CD4-positive, alpha-beta memory T cell (primary cell): ENCODE measurements around the gene CLPSL1. TPM values are rescaled to one million over a fixed set of nuclear protein-coding genes. Genes with fewer than 3 reads are reported as not detected.

Source experiments
- CTCF ChIA-PET: fragments of 350-600 bp; sonication (Branson Sonifier 250); formaldehyde crosslinking; loops from one replicate; lab custom pipeline; 2021; ENCODE audit warnings: inconsistent platforms; ENCODE audit not compliant: partially characterized antibody; lab: Charles Lee
- POLR2A ChIA-PET: fragments of 350-600 bp; sonication (Branson Sonifier 250); formaldehyde crosslinking; loops from one replicate; lab custom pipeline; 2021; ENCODE audit not compliant: partially characterized antibody; lab: Charles Lee
- DNase-seq, 5 donors: peaks; one replicate each; pipeline versions ENCODE4 v3.0.0 to v3.0.0-alpha.2; 2020 to 2022; ENCODE audit warnings: mixed read lengths in 1 of 5
- H3K27ac ChIP-seq: one replicate; pipeline ENCODE4 v1.7.0; 2013; ENCODE audit warnings: low read depth, low read length
- H3K27me3 ChIP-seq: 2 replicates; pipeline ENCODE4 v1.7.0; 2013; ENCODE audit warnings: mild to moderate bottlenecking, low read length, moderate library complexity; ENCODE audit not compliant: insufficient read depth
- H3K36me3 ChIP-seq: 2 replicates; pipeline ENCODE4 v1.7.0; 2013; ENCODE audit warnings: mild to moderate bottlenecking, low read length, moderate library complexity; ENCODE audit not compliant: insufficient read depth
- H3K4me1 ChIP-seq: 2 replicates; pipeline ENCODE4 v1.7.0; 2013; ENCODE audit warnings: mild to moderate bottlenecking, low read length, moderate library complexity; ENCODE audit not compliant: insufficient read depth
- H3K4me3 ChIP-seq, 2 donors: one replicate each; pipeline ENCODE4 v1.7.0; 2013; ENCODE audit warnings: low read length in 2 of 2, mild to moderate bottlenecking in 1 of 2
- H3K9me3 ChIP-seq, 2 donors: one replicate each; pipeline ENCODE4 v1.7.0; 2013; ENCODE audit warnings: low read length in 2 of 2, control low read depth in 1 of 2; ENCODE audit not compliant: control insufficient read depth in 1 of 2
- H3K27ac Mint-ChIP-seq, 7 donors: one replicate each; pipeline ENCODE4 v1.8.0; 2020 to 2021; ENCODE audit warnings: mixed read lengths in 7 of 7, mild to moderate bottlenecking in 6 of 7, inconsistent platforms in 3 of 7, moderate library complexity in 3 of 7
- H3K27me3 Mint-ChIP-seq, 2 donors: one replicate each; pipeline ENCODE4 v1.8.0; 2020 to 2021; ENCODE audit warnings: mixed read lengths in 2 of 2
- H3K36me3 Mint-ChIP-seq, 2 donors: one replicate each; pipeline ENCODE4 v1.8.0; 2020 to 2021; ENCODE audit warnings: mixed read lengths in 2 of 2, inconsistent platforms in 1 of 2, mild to moderate bottlenecking in 1 of 2
- H3K4me1 Mint-ChIP-seq, 4 donors: one replicate each; pipeline ENCODE4 v1.8.0; 2020 to 2021; ENCODE audit warnings: mixed read lengths in 4 of 4, mild to moderate bottlenecking in 1 of 4
- H3K4me3 Mint-ChIP-seq, 8 donors: one replicate each; pipeline ENCODE4 v1.8.0; 2020 to 2021; ENCODE audit warnings: mixed read lengths in 8 of 8, mild to moderate bottlenecking in 7 of 8, moderate library complexity in 6 of 8, inconsistent platforms in 3 of 8
- H3K9me3 Mint-ChIP-seq, 8 donors: one replicate each; pipeline ENCODE4 v1.8.0; 2020 to 2021; ENCODE audit warnings: mixed read lengths in 8 of 8, mild to moderate bottlenecking in 5 of 8, inconsistent platforms in 3 of 8, moderate library complexity in 1 of 8
- intact Hi-C: fragments of 100-400 bp; cut with micrococcal nuclease; formaldehyde crosslinking; loops from one replicate; pipeline ENCODE4 v1.15.1; 2023
- polyA plus RNA-seq, 2 donors: library from polyadenylated mRNA; unstranded; fragments of 300-500 nt; fragmentation: Illumina TruSeq; gene quantifications; one replicate each; pipeline ENCODE4 v1.2.3, GENCODE V29; 2021
- total RNA-seq, 2 experiments: library from RNA; stranded (reverse); gene quantifications; one replicate each; pipeline ENCODE4 v1.2.3, GENCODE V29; 2021

CLPSL1 gene
- total and polyA plus RNA-seq, 4 experiments from 2014 or later = not detected

DNA sequence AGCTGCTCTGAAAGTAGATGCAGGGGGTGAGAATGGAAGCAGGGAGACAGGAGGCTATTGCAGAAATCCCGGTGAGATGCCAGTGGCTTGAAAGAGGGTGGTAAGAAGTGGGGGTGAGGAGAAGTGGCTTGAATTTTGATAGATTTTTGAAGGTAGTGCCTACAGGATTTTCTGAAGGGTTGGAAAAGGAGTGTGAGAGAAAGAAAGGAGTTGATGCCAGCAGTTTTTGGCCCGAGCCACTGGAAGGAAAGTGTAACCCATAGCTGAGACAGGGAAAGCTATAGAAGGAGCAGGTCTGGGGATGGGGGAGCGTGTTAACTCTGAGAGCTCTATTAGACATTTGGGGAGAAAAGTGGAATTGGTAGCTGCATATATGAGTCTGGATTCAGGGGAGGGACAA lies 34.3 kb upstream of the CLPSL1 start:
- DNase-seq = no peak
- intact Hi-C loops = no loop called here
- H3K36me3 ChIP-seq = no peaks in the 10 kb centered on the region
- H3K9me3 ChIP-seq = no peaks in the 10 kb centered on the region
- no peaks in the 10 kb centered on the region for H3K36me3 Mint-ChIP-seq
- no peak overlapping the region for H3K27ac ChIP-seq
- no peak overlapping the region for H3K4me3 Mint-ChIP-seq
- no peaks in the 10 kb centered on the region for H3K4me1 ChIP-seq
- H3K27me3 Mint-ChIP-seq = no peaks in the 10 kb centered on the region
- H3K27me3 ChIP-seq = no peaks in the 10 kb centered on the region
- ChIA-PET POLR2A (no interaction called here), CTCF (interaction anchor here (0.8 kb wide), 1 partner anchor 10 kb away, joined by 3 read pairs; no protein-coding TSS in a partner anchor)
- H3K4me1 Mint-ChIP-seq = no peaks in the 10 kb centered on the region
- no peak overlapping the region for H3K4me3 ChIP-seq
- peaks cover 0 to 14% (median 6%) of the 10 kb centered on the region in 8 donors for H3K9me3 Mint-ChIP-seq
- H3K27ac Mint-ChIP-seq = peak overlapping the region in 1 of 7 donors; percentile 47

DNA sequence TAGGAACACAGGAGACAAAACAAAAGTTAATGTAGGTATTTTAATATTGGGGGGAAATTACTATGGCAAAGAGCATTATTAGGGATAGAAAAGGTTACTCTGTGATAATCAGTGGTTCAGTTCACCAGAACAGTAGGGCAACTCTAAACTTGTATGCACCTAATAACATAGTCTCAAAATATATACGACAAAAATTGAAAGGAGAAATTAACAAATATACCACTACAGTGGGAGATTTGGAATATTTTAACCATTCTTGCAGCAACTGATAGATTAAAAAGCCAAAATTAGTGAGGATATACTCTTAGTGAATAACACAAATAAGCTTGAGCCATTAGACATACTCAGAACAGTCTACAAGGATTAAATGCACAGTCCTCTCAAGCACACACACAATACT lies 32.9 kb upstream of the CLPSL1 start:
- Mint-ChIP-seq H3K27me3 (peaks cover 0 to 2% of the 10 kb centered on the region in 2 donors), H3K4me3 (no peak overlapping the region)

GRCh38 chr6:35750557-35750956 lies 30.3 kb upstream of the CLPSL1 start:
- Mint-ChIP-seq H3K27me3 (peaks cover 0 to 2% of the 10 kb centered on the region in 2 donors), H3K36me3 (no peaks in the 10 kb centered on the region), H3K27ac (no peak overlapping the region), H3K4me1 (no peaks in the 10 kb centered on the region), H3K9me3 (peaks cover 0 to 14% (median 6%) of the 10 kb centered on the region in 8 donors), H3K4me3 (no peak overlapping the region)
- Histone ChIP-seq H3K36me3 (no peaks in the 10 kb centered on the region), H3K4me1 (no peaks in the 10 kb centered on the region), H3K27me3 (no peaks in the 10 kb centered on the region), H3K4me3 (no peak overlapping the region), H3K9me3 (no peaks in the 10 kb centered on the region), H3K27ac (no peak overlapping the region)
- no peak for DNase-seq
- POLR2A ChIA-PET = no interaction called here
- intact Hi-C loops = no loop called here
- CTCF ChIA-PET = interaction anchor here (1.0 kb wide), 1 partner anchor 228 kb away, joined by 3 read pairs; no protein-coding TSS in a partner anchor

More for the DNA sequence above, 32.9 kb upstream of the CLPSL1 start:
- Histone ChIP-seq H3K9me3 (no peaks in the 10 kb centered on the region), H3K27me3 (no peaks in the 10 kb centered on the region), H3K4me1 (no peaks in the 10 kb centered on the region), H3K4me3 (no peak overlapping the region), H3K36me3 (no peaks in the 10 kb centered on the region), H3K27ac (no peak overlapping the region)
- no peaks in the 10 kb centered on the region for H3K4me1 Mint-ChIP-seq
- no peak for DNase-seq
- H3K9me3 Mint-ChIP-seq = peaks cover 0 to 14% (median 6%) of the 10 kb centered on the region in 8 donors
- H3K36me3 Mint-ChIP-seq = no peaks in the 10 kb centered on the region
- ChIA-PET CTCF (no interaction called here), POLR2A (no interaction called here)
- intact Hi-C loops = no loop called here
- no peak overlapping the region for H3K27ac Mint-ChIP-seq

GRCh38 chr6:35751594-35751993 lies 29.2 kb upstream of the CLPSL1 start:
- no peaks in the 10 kb centered on the region for H3K27me3 ChIP-seq
- Mint-ChIP-seq H3K27me3 (peaks cover 0 to 2% of the 10 kb centered on the region in 2 donors), H3K36me3 (no peaks in the 10 kb centered on the region), H3K9me3 (peaks cover 0 to 13% (median 5%) of the 10 kb centered on the region in 8 donors), H3K4me1 (no peaks in the 10 kb centered on the region), H3K4me3 (no peak overlapping the region), H3K27ac (no peak overlapping the region)
- no peaks in the 10 kb centered on the region for H3K36me3 ChIP-seq
- no peak overlapping the region for H3K4me3 ChIP-seq
- CTCF ChIA-PET = interaction anchor here (1.0 kb wide), 1 partner anchor 229 kb away, joined by 3 read pairs; no protein-coding TSS in a partner anchor
- intact Hi-C loops = no loop called here
- DNase-seq = no peak
- POLR2A ChIA-PET = no interaction called here
- no peaks in the 10 kb centered on the region for H3K9me3 ChIP-seq
- no peak overlapping the region for H3K27ac ChIP-seq
- H3K4me1 ChIP-seq = no peaks in the 10 kb centered on the region

DNA sequence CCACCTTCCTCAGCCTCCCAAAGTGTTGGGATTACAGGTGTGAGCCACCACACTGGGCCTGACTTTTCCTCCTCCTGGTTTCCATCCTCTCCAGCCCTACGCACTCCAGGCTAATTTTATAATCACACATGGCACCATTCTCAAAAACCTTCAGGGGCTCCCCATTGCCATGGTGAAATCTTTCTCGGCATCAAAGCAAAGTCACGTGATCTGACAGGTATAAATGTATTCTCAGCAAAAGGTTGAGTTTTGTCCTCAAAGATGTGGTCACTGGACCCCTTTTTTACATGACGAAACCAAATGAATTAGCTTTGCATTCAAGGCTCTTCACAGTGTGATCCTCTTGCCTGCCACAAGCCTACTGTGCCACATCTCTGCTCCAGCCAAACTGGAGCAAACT lies 28.5 kb upstream of the CLPSL1 start:
- Mint-ChIP-seq H3K27ac (no peak overlapping the region), H3K4me1 (no peaks in the 10 kb centered on the region), H3K36me3 (no peaks in the 10 kb centered on the region), H3K9me3 (peaks cover 0 to 11% (median 4%) of the 10 kb centered on the region in 8 donors), H3K27me3 (peaks cover 1 to 3% of the 10 kb centered on the region in 2 donors), H3K4me3 (no peak overlapping the region)
- H3K36me3 ChIP-seq = no peaks in the 10 kb centered on the region
- no peak overlapping the region for H3K4me3 ChIP-seq
- intact Hi-C loops = no loop called here
- no peaks in the 10 kb centered on the region for H3K4me1 ChIP-seq
- no peaks in the 10 kb centered on the region for H3K9me3 ChIP-seq
- no peak overlapping the region for H3K27ac ChIP-seq
- H3K27me3 ChIP-seq = no peaks in the 10 kb centered on the region
- no peak for DNase-seq
- ChIA-PET POLR2A (no interaction called here), CTCF (no interaction called here)

GRCh38 chr6:35754452-35755277 lies 26.2 kb upstream of the CLPSL1 start:
- H3K4me1 ChIP-seq = no peaks in the 10 kb centered on the region
- ChIA-PET CTCF (interaction anchor here (1.0 to 1.4 kb wide), 3 partner anchors 11 to 202 kb away, joined by 3 read pairs; no protein-coding TSS in a partner anchor), POLR2A (no interaction called here)
- H3K27ac ChIP-seq = no peak overlapping the region
- H3K4me3 ChIP-seq = no peak overlapping the region
- no peak for DNase-seq
- H3K36me3 Mint-ChIP-seq = no peaks in the 10 kb centered on the region
- no peaks in the 10 kb centered on the region for H3K36me3 ChIP-seq
- no peaks in the 10 kb centered on the region for H3K27me3 ChIP-seq
- H3K27me3 Mint-ChIP-seq = peaks cover 8 to 13% of the 10 kb centered on the region in 2 donors
- no peaks in the 10 kb centered on the region for H3K9me3 Mint-ChIP-seq
- H3K27ac Mint-ChIP-seq = peak overlapping the region in 1 of 7 donors; percentile 60
- H3K9me3 ChIP-seq = no peaks in the 10 kb centered on the region
- intact Hi-C loops = no loop called here
- peaks cover 0 to 2% (median 0%) of the 10 kb centered on the region in 4 donors for H3K4me1 Mint-ChIP-seq
- H3K4me3 Mint-ChIP-seq = no peak overlapping the region

DNA sequence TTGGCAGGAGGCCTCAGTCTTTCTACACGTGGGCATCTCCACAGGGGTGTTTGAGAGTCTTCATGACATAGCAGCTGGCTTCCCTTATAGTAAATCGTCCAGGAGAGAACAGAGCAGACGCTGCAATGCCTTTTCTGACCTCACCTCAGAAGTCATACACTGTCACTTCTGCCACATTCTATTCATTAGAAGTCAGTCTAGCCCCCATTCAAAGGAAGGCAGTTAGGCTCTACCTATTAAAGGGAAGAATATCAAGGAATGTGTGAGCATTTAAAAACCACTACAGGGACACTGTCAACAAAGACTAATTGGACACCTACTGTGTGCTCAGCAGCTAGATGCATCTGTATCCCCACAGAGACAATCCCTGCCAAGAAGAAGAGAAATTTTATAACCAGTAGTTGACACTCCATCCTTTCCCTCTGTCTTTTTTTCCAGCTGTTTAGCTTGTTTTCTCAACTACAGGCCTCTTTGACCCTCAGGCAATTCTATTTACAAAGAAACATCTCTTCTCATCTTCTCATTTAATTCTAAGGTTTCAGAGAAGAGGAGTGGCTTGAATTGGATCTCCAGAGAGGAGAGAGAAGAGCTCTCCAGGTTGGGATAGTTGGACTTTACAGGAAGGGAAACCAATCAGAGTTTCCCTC lies 25.4 kb upstream of the CLPSL1 start:
- H3K4me3 Mint-ChIP-seq = no peak overlapping the region
- Histone ChIP-seq H3K27ac (no peak overlapping the region), H3K4me1 (no peaks in the 10 kb centered on the region), H3K4me3 (no peak overlapping the region), H3K27me3 (no peaks in the 10 kb centered on the region), H3K36me3 (no peaks in the 10 kb centered on the region), H3K9me3 (no peaks in the 10 kb centered on the region)
- CTCF ChIA-PET = interaction anchor here (1.3 kb wide), 1 partner anchor 16 kb away, joined by 3 read pairs; no protein-coding TSS in a partner anchor
- H3K27ac Mint-ChIP-seq = no peak overlapping the region
- intact Hi-C loops = no loop called here
- no peak for DNase-seq
- POLR2A ChIA-PET = no interaction called here
- H3K36me3 Mint-ChIP-seq = no peaks in the 10 kb centered on the region
- H3K9me3 Mint-ChIP-seq = no peaks in the 10 kb centered on the region
- H3K27me3 Mint-ChIP-seq = peaks cover 12 to 18% of the 10 kb centered on the region in 2 donors
- peaks cover 0 to 2% (median 0%) of the 10 kb centered on the region in 4 donors for H3K4me1 Mint-ChIP-seq
